ENCODE measurements around the gene DERA. TPM values are rescaled to one million over a fixed set of nuclear protein-coding genes. Genes with fewer than 3 reads are reported as not detected.

DERA gene
- total and polyA plus RNA-seq, 2 of the 8 experiments (the other 6 are each of a cell fraction or from before 2014, with no cell fraction given), result 13.1 to 17.1 TPM

DNA sequence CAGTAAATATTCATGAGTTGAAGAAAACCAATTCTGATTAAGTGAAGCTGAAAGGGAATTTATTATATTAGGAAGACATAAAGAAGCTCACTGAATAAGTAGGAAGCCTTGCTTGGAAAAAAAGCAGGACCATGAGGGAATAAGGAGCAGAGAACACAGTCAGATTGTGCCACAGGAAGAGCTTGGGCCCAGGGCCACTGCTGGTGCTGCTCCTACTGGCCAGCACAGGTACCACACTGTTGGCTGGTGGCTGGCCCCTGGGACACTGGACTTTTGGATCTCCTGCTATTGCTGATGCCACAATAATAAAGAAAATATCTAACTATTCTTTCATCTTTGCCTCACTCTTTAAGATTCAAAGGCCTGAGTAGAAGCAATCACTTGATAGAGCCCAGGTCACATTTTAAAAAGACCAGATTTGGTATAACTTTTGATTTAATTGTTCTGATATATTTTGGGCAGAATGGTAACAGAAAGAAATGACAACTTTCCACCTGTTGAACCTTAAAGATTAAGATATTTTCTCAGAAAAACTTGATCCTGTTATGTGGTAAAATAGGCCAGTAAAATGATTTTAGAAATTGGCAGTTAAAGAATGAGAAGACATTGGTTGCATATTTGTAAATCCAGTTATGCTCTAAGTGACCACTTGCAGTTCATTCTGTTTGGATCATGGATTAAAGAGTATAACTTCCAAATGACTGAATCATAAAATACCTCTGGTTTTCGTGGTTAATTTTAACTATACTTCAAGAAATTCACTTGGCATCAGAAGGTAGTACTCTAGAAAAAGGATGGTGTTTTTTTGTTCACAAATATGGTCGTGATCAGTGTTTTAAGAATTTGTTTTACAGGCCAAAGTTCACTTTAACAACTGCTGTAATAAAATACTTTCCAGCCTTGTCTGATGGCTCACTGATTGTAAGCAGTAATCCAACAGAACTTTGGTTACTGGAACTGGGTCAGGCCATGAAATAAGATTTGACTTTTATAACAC lies 68.3 kb downstream of the DERA start:
- 78% methylated on average over 2 of the region's 2 CpGs; no CpG with 5 or more reads in 1 of the 2 experiments for WGBS, 2 experiments (ENCODE audit: extremely low coverage in 1 of 2, insufficient coverage in 1 of 2, insufficient read length in 1 of 2, insufficient replicate concordance in 2 of 2, low coverage in 1 of 2, low lambda C conversion rate in 2 of 2, missing lambda C conversion rate in 1 of 2)
- no peaks in the 10 kb centered on the region for H3K79me1 ChIP-seq (ENCODE audit: low read depth, low read length)
- POLR2A ChIA-PET (ENCODE audit: partially characterized antibody), result no interaction called here
- H2AFZ ChIP-seq (ENCODE audit: low read length), result no peak overlapping the region
- H2AK5ac ChIP-seq (ENCODE audit: low read depth, low read length), result no peak overlapping the region
- H4K20me1 ChIP-seq (replicated peaks in 1 of 2; ENCODE audit: control insufficient read depth in 1 of 2, insufficient read depth in 2 of 2, low read length in 2 of 2), result no peaks in the 10 kb centered on the region
- no peak overlapping the region for H3K4me3 ChIP-seq (ENCODE audit: extremely low read depth in 1 of 4, insufficient read depth in 2 of 4, low read depth in 3 of 4, low read length in 4 of 4)
- H3K27me3 ChIP-seq (replicated peaks in 1 of 4; ENCODE audit: control insufficient read depth in 3 of 4, extremely low read depth in 1 of 4, insufficient read depth in 3 of 4, low read length in 3 of 4), result no peaks in the 10 kb centered on the region
- no peak overlapping the region for H4K5ac ChIP-seq (ENCODE audit: insufficient read length, low read depth, low read length)
- no peak overlapping the region for H2BK20ac ChIP-seq (ENCODE audit: low read length)
- H3K79me2 ChIP-seq (ENCODE audit: control insufficient read depth in 1 of 2, insufficient read depth in 2 of 2, low read length in 2 of 2), result no peaks in the 10 kb centered on the region
- H2BK5ac ChIP-seq (ENCODE audit: low read depth, low read length), result no peak overlapping the region
- no peaks in the 10 kb centered on the region for H3K9me3 ChIP-seq (ENCODE audit: insufficient read depth in 2 of 2, low read depth in 1 of 2, low read length in 1 of 2)
- no peaks in the 10 kb centered on the region for H3K23me2 ChIP-seq (ENCODE audit: low read depth, low read length)
- H3K4ac ChIP-seq (replicated peaks; ENCODE audit: insufficient read length, low read depth, low read length), result no peak overlapping the region
- no peak overlapping the region for H3K18ac ChIP-seq (ENCODE audit: extremely low read depth, low read length)
- FAIRE-seq (no peak), DNase-seq (ENCODE audit: low read depth in 1 of 2, low spot score in 2 of 2) (no peak)
- H2BK12ac ChIP-seq (ENCODE audit: low read depth, low read length), result no peak overlapping the region
- no peak overlapping the region for H3K4me2 ChIP-seq (ENCODE audit: insufficient read depth in 1 of 2, low read depth in 2 of 2, low read length in 2 of 2)
- no peak overlapping the region for H2BK15ac ChIP-seq (ENCODE audit: low read length)
- H3K36me3 ChIP-seq (ENCODE audit: control insufficient read depth in 2 of 4, insufficient read depth in 4 of 4, low read length in 3 of 4), result no peaks in the 10 kb centered on the region
- H3K14ac ChIP-seq (ENCODE audit: insufficient read length), result no peak overlapping the region
- H4K91ac ChIP-seq (replicated peaks; ENCODE audit: insufficient read length, low read length), result no peak overlapping the region
- H3K23ac ChIP-seq (ENCODE audit: insufficient read length), result no peak overlapping the region
- no peak overlapping the region for H3K9ac ChIP-seq (replicated peaks in 1 of 4; ENCODE audit: extremely low read depth in 1 of 4, low read depth in 3 of 4, low read length in 3 of 4)
- no peak overlapping the region for H3K27ac ChIP-seq (ENCODE audit: low read depth, low read length)
- TF ChIP-seq, protein P1, sequence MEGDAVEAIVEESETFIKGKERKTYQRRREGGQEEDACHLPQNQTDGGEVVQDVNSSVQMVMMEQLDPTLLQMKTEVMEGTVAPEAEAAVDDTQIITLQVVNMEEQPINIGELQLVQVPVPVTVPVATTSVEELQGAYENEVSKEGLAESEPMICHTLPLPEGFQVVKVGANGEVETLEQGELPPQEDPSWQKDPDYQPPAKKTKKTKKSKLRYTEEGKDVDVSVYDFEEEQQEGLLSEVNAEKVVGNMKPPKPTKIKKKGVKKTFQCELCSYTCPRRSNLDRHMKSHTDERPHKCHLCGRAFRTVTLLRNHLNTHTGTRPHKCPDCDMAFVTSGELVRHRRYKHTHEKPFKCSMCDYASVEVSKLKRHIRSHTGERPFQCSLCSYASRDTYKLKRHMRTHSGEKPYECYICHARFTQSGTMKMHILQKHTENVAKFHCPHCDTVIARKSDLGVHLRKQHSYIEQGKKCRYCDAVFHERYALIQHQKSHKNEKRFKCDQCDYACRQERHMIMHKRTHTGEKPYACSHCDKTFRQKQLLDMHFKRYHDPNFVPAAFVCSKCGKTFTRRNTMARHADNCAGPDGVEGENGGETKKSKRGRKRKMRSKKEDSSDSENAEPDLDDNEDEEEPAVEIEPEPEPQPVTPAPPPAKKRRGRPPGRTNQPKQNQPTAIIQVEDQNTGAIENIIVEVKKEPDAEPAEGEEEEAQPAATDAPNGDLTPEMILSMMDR (IDR thresholded peaks at IDR 0.05; ENCODE audit: control extremely low read depth in 1 of 3, insufficient read depth in 1 of 3, low read depth in 1 of 3, low read length in 3 of 3), result peak; percentile 56 to 90 (median 78)
- TF ChIP-seq RAD21 (IDR thresholded peaks at IDR 0.05 in 1 of 2, conservative IDR thresholded peaks at IDR 0.05 in 1 of 2; ENCODE audit: low read depth in 2 of 2, low read length in 2 of 2) (peak; percentile 46 to 63), CTBP2 (IDR thresholded peaks at IDR 0.05; ENCODE audit: borderline replicate concordance, insufficient read depth, insufficient read length, low read length) (no peak)
- H4K8ac ChIP-seq (ENCODE audit: extremely low read depth, insufficient read depth, low read length), result no peak overlapping the region
- no peak overlapping the region for H3K56ac ChIP-seq (replicated peaks; ENCODE audit: insufficient read length, low read depth, low read length)
- H2BK120ac ChIP-seq (replicated peaks; ENCODE audit: low read depth, low read length), result no peak overlapping the region
- H3K4me1 ChIP-seq (replicated peaks in 1 of 4; ENCODE audit: control insufficient read depth in 3 of 4, insufficient read depth in 4 of 4, low read length in 3 of 4), result no peaks in the 10 kb centered on the region
- CTCF ChIA-PET (ENCODE audit: partially characterized antibody), result interaction anchor here (0.6 to 7.2 kb wide), 16 partner anchors 12 to 239 kb away, joined by 3 to 59 read pairs (median 3); no protein-coding TSS in a partner anchor
